Measurements from ENCODE around the gene CPTP.

The CPTP gene

DNA sequence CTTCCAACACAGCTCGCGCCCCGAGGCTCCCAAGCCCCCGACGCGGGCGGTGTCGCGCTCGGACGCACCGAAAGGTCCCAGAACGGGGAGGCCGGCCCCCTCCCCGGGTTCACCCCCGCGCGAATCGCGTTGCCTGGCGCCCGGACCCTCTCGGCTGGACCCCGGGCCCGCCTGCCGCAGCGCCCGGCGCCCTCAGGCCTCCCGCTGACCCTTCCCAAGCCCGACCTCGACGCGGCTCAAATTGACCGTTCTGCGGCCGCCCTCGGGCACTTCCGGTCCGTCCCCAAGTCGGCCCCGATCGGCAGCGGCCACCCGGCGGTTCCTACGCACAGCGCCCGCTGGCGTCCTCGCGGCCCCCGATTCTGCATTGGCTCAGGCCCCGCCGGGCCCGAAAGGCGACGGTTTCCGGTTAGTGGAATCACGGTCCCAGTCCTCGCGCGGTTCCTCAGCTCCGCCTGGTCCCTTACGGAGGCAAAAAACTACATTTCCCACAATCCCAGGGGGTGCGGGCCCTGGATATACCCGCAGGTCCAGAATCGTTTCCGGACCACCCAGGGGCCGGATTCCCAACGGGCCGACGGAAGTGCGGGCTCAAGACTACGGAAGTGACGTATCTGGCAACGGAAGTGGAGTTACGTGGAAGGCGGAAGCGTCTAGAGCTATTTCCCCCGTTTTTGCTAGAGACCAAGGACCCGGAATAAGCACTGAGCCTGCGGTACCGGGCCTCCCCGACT lies 50.5 kb downstream of the CPTP start, which contains the start of gene AURKAIP1:
TSS of gene AURKAIP1 (minus strand) at position 279 of the 734 bp plus-strand sequence. CDS start 451 bp downstream, outside the sequence.
- H3K27ac ChIP-seq: peak within 1 kb of the TSS; percentile 99

DNA sequence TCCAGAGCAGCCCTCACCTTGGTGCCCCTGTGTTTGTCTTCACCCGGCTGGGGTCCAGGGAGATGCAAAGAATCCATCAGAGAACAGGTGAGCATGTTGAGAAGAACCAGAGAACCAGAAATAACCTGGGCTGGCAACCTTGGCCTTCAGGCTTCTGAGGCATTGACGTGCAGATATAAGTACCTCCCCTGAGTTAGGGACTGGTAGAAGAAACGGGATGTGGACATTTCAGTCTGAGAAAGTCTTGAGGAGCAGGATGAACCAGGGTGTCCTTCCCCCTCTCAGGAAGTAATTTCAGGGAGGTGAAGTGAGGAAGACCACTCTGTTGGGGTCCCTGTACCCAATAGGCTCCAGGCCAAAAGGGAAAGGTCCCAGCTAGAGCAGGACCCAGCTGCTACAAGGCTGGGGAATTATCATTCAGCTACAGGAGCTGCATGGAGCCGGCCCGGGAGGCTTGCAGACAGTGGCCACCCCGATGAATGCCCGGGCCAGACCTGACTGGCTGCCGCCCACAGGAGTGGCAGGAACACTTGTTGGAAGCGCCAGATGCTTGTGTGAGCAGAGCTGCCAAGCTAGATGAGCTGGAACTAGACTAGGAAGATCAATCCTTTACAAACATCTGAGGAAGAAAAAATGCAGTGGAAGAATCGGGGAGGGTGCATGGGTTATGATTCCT lies 52.1 kb downstream of the CPTP start:
- H3K27ac ChIP-seq: no peak overlapping the region

More for the DNA sequence above, 50.5 kb downstream of the CPTP start, which contains the start of gene AURKAIP1:
- TF ChIP-seq, protein P1, sequence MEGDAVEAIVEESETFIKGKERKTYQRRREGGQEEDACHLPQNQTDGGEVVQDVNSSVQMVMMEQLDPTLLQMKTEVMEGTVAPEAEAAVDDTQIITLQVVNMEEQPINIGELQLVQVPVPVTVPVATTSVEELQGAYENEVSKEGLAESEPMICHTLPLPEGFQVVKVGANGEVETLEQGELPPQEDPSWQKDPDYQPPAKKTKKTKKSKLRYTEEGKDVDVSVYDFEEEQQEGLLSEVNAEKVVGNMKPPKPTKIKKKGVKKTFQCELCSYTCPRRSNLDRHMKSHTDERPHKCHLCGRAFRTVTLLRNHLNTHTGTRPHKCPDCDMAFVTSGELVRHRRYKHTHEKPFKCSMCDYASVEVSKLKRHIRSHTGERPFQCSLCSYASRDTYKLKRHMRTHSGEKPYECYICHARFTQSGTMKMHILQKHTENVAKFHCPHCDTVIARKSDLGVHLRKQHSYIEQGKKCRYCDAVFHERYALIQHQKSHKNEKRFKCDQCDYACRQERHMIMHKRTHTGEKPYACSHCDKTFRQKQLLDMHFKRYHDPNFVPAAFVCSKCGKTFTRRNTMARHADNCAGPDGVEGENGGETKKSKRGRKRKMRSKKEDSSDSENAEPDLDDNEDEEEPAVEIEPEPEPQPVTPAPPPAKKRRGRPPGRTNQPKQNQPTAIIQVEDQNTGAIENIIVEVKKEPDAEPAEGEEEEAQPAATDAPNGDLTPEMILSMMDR (conservative IDR thresholded peaks at IDR 0.05): peak; percentile 35; the same call in 1 of the 2 replicates

DNA sequence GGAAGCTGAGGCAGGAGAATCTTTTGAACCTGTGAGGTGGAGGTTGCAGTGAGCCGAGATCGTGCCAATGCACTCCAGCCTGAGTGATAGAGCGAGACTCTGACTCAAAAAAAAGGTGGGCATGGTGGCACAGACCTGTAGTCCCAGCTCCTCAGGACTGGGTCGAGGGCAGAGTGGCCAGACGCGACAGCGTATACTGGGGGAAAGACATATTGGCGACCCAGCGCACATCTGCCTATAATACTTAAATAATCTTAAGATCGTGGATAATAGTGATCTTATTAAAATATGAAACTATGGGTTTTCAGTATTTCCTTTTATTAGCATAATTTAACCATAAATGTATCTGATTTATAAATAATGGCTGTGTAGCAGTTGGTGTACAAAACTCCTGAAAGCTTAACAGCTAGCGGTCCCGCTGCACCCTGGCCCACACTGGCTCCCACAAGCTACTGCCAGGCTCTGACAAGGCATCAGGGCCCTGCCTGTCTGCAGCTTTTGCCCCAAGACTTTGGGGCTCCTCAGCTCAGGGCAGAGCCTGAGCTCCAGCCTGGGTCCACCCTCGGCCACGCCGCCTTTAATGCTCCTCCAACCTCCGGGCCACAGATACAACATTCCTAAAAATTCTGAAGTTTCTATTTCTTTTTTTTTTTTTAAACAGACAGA lies 53.1 kb downstream of the CPTP start:
- H3K27ac ChIP-seq: no peak overlapping the region
- TF ChIP-seq, protein P1 (conservative IDR thresholded peaks at IDR 0.05): no peak

More for the DNA sequence above, 52.1 kb downstream of the CPTP start:
- TF ChIP-seq, protein P1 (conservative IDR thresholded peaks at IDR 0.05): no peak
